ENCODE results near the gene FAT3.

FAT3 gene

DNA sequence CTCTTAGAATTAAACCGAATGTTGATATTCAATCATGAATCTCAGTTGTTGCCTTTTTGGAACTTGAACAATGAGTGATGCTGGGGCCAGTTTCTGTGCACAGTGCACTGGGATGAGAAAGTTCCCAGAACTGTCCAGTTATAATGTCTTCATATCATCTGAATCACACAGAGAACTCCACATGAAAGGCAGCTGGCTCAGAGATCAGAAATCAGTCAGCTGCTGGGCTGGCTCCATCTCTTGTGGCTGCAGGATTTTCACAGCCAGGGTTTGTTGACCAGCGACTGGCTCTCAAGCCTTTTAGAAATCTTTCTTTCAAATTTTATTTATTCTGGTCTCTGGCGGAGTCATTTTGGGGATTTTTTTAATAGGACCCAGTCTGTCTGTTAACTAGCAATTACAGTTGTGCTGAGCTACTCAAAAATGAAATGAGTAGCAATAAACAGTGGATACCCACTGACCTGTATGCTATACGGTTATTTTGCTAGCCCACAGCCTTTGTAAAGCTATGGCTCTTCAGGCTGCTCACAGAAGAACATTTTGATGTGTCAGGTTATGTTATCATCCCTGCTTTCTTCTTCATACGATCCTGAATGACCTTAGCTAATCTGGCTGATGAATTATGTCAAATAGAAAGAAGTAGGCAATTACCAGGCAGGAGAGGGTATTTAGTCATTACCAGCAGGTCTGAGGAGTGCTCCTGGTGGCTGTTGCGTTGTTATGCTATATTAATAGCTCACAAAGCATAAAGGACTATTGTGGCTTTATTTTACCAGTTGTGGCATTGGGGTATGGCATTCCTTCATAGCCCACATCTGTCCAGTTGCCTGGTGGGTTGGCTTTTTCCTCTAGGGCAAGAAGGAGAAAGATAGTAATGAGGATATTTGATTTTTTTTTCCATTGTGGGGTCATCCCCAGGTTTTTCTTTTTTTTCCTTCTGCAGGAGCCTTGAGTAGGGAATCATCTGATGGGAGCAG lies 3.6 kb downstream of the FAT3 start:
- DNase-seq: no peak

DNA sequence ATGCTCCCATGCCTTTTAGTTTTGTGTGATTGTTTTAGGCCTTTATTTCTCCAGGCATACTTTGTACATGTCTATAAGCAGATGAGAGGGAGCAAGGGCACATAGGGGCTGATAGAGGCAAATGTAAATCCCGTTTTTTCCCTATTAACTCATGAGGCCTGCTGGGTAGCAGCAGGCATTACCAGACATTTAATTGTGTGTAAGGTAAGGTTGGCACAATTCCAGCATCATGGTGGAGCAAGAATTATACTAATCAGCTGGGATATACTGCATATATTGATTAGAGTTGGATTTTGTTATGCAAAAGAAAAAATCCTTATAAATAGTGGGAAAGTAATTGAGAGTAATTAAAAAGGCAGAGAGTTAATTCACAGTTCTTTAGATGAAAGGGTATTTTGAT lies 12.2 kb downstream of the FAT3 start:
- no peak for DNase-seq

DNA sequence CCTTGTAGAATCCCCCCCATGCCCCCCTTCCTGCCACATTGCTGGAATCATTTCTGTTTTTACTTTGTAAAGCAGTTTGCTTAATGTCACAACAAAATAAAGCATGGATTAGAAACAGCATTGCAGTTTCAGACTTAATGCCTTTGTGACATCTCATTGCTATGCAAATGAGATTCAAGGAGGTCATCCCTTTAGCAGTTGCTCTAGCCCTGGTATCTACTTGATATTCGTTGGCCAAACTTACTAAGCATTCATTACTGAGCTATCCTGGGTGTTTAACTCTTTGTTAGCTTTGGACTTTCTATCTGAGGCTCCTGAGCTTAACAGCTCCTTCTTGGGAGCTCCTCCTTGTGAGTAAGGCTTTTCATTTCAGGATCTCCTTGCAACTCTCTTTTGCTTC lies 16.3 kb downstream of the FAT3 start:
- DNase-seq: no peak

DNA sequence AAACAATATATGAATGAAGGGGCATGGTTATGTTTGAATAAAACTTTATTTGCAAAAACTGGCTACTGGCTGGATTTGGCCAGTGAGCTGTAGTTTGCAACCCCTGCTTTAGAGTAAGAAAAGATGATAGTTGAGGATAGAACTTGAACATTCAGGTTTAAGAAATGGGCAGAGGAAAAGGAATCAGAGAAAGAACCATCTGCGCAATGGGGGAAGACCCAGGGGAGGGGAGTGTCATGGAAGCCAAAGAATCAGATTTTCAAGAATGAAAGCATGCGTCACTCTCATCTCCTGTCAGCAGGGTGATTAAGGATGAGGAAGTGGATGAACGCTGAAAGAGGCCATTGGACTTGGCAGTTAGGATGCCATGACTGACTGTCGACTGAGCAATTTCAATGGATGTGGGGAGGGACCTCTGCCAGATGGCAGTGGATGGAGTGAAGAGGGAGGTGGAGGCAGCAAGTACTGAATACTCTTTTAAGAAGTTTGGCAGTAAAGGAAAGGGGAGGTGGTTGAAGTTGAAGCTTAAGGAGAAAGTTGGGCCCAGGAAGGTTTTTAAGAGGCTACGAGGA lies 21.2 kb downstream of the FAT3 start:
- DNase-seq: no peak

DNA sequence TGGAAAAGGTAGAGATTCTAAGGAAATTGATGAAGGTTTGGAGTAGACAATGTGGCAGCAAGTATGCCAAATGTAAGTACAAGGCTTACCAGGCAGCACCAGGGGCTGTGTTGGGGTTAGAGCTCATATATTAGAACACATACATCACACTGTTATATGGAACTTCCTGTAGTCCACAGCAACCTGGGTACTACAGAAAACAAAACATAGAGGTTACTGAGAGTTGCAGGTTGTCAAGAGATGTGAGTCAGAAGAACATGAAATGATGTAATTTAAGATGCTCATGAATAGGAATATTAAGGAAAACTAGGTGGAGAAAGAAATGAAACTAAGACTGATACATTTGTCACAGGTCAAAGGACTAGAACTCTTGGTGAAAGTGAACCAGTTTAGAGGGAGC lies 22.0 kb downstream of the FAT3 start:
- DNase-seq: no peak

DNA sequence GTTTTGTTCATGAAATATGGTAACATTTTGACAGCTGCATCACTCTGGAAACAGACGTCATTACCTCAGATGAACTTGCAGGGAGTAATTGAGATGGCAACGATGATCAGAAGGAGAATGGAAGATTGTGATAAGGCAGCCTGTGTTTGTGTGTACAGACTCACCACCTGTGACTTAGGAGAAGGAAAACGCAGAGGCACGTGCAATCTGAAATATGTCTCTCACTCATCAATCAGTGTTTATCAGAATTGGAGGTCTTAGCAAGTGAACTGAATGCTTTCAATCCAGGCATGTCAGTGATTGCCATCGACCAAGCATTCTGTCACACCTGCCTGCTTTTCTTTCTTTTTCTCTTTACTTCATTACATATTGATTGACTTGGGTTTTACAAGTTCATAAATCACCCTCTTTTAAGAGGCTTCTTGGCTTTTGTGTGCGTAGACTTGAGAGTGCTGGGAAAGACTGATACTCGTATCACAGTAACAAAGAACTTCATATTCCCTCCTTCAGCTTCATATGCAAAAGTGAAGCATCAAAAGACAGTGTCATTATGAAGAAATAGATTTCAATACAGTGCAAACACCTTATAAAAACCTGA lies 24.6 kb downstream of the FAT3 start:
- no peak for DNase-seq

DNA sequence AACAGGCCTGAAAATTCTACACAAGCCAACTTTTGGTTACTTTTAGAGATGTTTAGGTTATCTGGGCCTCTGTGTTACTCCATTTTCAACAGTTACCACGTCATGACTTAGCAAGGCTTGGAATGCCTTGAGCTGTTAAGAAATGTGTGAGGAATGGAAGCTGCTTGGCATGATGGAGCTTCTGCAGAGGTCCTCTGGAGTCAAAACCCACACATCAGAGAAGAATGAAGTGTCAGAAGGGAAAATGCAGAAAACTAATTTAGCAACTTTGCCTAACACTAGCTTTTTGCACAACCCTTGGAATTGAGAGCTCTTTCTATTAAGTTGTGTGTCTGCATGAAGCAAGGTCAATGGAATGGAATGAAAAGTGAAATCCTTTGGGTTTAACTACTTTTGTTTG lies 27.4 kb downstream of the FAT3 start:
- no peak for DNase-seq

DNA sequence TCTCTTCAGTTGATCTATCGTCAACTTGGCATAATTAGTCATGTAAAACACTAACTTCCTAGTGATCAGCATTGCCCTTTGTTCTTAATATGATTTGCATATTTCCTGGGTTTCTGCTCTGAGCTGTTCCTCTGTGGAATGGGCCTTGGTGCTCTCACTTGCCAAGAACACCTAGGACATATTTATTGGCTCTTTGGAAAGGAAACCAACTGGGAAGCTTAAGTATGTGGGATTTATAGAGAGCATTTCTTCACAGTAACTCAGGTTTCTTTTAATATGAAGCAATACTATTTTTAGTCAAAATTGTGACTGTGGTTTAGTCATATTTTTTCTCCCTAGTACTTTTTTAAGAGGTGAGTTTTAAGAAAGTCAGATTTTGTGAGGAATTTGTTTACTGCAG lies 28.8 kb downstream of the FAT3 start:
- no peak for DNase-seq

DNA sequence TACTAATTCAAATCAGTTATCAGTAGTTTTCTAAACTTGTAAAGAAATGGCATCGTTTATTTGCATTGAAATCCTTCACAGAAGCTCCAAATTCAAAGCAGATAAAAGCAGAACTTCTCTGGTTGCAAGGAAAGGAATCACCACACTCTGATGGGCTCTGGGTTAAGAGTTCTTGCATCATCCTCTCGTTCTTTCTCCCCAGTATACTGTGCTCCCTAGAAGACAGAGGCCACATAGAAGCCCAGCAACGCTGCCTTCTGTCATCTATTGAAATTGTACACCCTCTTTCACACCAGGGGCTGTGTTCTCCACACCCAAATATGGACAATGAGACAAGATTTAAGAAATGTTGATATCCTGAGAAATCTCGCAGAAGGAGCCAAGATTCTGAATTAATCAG lies 29.3 kb downstream of the FAT3 start:
- DNase-seq: no peak

DNA sequence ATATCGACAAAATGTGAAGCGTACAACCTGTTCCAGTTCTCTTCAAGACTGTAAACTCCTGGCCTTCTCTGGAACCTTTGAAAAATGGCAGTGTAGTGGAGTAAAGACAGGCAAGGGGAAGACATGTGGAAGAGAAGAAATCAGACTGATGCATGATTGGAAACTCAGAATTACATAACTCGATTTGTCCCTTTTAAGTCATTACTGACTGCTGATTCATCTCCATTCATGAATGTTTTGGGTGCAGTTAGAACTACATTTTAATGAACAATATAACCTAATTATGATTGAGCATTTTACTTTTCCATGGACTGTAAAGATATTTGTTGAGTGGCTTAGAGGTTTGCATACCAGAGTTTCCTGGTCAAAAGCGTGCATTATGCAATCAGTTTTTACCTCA lies 32.9 kb downstream of the FAT3 start:
- DNase-seq: no peak

DNA sequence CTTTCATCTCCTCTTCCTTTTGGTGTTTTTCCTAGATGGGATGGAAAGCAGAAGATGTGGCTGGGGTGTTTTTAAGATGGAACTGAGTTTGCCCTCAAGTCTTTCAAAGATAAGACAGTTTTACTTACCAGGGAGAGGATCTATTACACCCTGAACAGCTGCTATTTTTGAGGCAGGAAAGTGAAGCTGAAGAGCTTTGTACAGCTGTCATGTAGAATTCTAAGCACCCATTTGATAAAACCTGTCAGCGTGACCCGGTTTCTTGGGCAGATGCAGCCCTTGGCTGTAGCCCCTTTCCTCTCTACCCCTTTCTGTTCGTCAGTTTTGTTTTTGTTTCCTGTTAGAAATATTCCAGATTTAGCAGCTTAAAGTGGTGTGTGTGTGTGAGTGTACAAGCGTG lies 35.2 kb downstream of the FAT3 start:
- no peak for DNase-seq

DNA sequence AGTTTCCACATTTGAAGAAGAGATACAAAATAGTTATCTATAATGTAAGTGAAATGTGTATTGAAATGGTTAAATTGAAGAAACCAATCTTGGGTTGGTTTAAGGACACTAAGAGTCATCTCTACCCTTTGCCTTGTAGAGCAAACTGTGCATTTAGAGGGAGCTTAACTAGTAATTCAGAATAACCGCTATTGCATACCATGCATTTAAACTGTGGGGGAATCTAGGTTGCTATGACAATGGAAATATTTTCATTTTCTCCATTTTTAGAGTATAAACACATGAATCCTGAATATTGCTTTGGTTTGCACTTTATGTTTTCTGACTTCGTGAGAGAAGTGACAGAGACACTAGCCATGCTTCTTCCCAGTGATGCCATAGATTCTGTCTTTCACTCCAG lies 39.7 kb downstream of the FAT3 start:
- no peak for DNase-seq

DNA sequence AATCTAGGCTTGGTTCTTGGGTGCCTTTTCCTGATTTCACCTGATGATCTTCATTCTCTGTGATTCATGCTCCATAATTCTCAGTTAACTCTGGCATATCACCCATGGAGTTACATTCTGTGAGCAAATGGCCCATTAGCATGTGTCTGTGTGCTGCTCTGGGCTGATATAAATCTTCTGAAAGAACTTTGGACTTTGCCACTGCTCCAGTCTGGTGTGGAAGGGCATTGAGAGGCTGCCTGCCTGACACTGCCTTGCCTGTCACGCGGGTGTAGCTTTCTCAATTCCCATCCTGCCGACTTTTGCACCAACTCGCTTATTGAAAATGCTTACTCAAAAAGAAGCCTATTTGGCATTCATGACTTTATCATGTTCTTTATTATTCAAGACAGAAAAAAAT lies 42.2 kb downstream of the FAT3 start:
- no peak for DNase-seq

DNA sequence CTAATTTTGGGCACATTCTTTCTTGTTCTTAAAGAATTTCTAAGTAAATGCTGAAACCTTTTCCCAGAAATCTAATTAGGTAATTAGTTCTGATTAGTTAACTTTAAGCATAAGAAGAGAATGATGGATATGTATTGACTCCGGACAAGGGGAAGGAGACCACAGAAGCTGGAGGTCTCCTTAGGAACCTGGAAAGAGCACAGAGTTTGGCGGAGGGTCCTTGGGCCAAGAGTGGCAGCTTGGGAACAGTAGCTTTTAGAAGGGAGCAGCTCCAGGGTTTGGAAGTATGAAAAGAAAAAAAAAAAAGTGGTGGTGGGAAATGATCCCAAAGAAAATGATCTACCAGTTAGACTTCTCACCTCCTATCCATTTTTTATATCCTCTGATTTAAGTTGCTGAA lies 42.7 kb downstream of the FAT3 start:
- no peak for DNase-seq

DNA sequence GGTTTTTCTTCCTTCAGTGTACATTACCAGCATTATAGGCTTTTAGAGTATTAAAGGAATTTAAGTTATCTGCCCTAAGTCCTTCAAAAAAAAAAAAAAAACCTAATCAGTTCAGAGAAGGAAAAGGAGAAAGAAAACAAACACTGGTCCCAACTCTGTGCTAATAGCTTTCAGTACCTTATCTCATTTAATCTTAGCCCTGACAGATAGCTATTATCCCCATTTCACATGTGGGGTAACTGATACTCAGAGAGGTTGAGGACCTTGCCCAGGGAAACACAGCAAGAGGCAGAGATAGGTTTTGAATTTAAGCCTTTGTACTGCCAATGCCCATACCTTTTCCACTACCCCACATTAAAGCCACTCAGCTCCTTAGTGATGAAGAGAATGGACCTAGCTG lies 43.4 kb downstream of the FAT3 start:
- DNase-seq: no peak

DNA sequence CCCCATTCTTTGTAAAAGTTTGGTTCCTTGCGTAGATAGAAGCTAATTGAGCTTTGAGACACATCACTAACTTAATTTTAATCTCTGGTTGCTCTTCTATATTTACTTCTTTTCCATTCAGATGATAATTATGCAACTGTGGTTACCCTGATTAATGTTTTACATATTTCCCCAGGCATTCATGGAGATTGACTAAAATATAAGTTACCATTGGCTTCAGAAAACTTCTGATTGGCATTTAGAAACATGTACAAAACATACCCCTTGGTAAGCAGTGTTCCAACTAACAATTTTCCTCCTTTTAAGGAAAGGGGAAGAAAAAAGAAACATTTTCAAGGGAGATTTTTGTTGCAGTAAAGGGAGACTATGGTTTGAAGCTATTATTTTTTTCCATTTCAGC lies 43.9 kb downstream of the FAT3 start:
- DNase-seq: no peak

DNA sequence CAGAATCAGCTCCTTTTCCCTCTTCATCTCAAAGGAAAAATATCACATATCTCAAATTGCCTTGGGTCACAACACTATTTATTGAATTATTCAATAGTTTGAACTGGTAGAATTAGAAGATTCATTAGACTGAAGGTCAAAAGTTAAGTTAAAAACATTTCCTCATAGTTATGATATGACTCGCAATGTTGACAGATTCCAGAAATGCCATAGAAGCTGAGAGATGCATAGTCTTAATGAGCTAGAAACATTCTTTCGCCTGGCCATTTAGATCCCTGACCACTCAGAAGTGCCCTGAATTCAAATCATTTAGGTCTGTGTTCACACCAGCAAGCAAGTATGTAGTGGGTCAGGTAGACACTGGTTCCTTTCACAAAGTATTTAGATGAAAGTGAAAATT lies 44.4 kb downstream of the FAT3 start:
- no peak for DNase-seq

DNA sequence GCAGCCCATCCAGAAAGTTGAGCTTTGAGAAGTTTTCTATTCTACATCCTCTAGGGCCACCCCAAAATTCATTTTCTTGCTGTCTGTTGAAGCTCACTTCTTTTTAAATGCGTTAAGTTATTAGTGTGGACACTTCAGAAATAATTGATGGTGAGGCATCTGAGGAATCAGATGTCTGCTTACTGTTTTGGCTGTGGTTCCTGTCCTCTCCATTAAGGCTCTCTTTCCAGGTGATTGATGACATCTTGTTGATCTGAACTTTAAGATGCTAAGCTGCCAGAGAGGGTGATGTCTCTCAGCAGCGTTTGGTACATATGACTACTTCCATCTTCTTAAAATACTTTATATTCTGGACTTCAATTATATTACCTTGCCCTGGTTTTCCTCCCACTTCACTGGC lies 45.2 kb downstream of the FAT3 start:
- DNase-seq: no peak

DNA sequence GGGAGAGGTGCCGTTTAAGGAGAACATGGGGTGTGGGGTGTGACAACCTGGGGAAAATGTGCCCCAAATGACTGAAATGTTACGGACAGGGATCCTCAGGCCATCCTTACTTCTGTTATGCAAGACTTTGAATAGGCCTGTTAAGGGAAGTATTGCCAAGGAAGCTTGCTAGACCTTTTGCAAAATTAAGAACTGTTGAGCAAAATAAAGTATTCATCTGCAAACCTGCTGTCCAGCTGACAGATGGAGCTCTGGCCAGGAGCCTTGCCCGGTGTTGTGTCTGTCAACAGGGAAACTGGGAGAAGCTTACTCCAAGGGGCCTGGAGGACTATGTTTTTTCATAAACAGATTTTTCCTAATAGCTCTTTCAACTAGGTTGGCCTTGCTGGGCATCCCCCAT lies 48.0 kb downstream of the FAT3 start:
- DNase-seq: no peak

All from GF-D8 (cell line).